Measurements from ENCODE around the gene MCHR1. TPM values are rescaled to one million over a fixed set of nuclear protein-coding genes. Genes with fewer than 3 reads are reported as not detected.

The MCHR1 gene
- polyA plus RNA-seq, 3 donors = 0.05 to 0.09 TPM; not detected in 1

GRCh38 chr22:40636380-40637182 is 42.7 kb upstream of the MCHR1 start, which contains the start of gene MRTFA:
MRTFA (minus strand) TSS chr22:40636719.
- no peaks in the 10 kb centered on the region for H3K9me3 ChIP-seq (replicated peaks in 1 of 2; ENCODE audit: control insufficient read depth in 1 of 2, insufficient read depth in 1 of 2, low read length in 2 of 2)
- peak within 1 kb of the TSS; percentile 96 for H3K4me2 ChIP-seq (replicated peaks; ENCODE audit: extremely low read depth, low read length, poor library complexity, severe bottlenecking)
- H3K79me2 ChIP-seq (ENCODE audit: insufficient read depth, low read length) = peaks cover 47% of the 10 kb centered on the region
- no peaks in the 10 kb centered on the region for H3K36me3 ChIP-seq (replicated peaks in 1 of 2; ENCODE audit: control insufficient read depth in 1 of 2, insufficient read depth in 2 of 2, low read length in 2 of 2)
- Mint-ChIP-seq H3K36me3 (peaks cover 2 to 4% of the 10 kb centered on the region in 2 donors), H3K27me3 (ENCODE audit: low read depth in 3 of 3) (peaks cover 0 to 5% (median 2%) of the 10 kb centered on the region in 3 donors), H3K9me3 (peaks cover 0 to 4% (median 0%) of the 10 kb centered on the region in 7 donors), H3K27ac (peak within 1 kb of the TSS; percentile 97 to 99 (median 99)), H3K4me1 (peaks cover 49% of the 10 kb centered on the region), H3K4me3 (peak within 1 kb of the TSS; percentile 94 to 96)
- under 1% methylated on average over 76 of the region's 82 CpGs for WGBS (ENCODE audit: insufficient coverage)
- DNase-seq = peak; percentile 99 to 100 (median 99)
- peak within 1 kb of the TSS; percentile 67 to 95 (median 79) for H3K4me3 ChIP-seq (replicated peaks in 1 of 3; ENCODE audit: low read depth in 2 of 3, low read length in 3 of 3)
- peak within 1 kb of the TSS; percentile 82 for H3K9ac ChIP-seq (ENCODE audit: insufficient read depth, low read length, poor library complexity, severe bottlenecking)
- H3K27ac ChIP-seq (ENCODE audit: low read depth in 1 of 2, low read length in 2 of 2) = peak within 1 kb of the TSS; percentile 90 to 93
- peaks cover 25 to 38% of the 10 kb centered on the region in 2 donors for H3K4me1 ChIP-seq (ENCODE audit: control insufficient read depth in 1 of 2, insufficient read depth in 2 of 2, low read length in 2 of 2)
- TF ChIP-seq CTCF (IDR thresholded peaks at IDR 0.05) = no peak
- peak within 1 kb of the TSS; percentile 94 for H2AFZ ChIP-seq (ENCODE audit: insufficient read depth, low read depth, low read length, poor library complexity, severe bottlenecking)
- H4K20me1 ChIP-seq (ENCODE audit: insufficient read depth, low read length) = peaks cover 45% of the 10 kb centered on the region
- no peaks in the 10 kb centered on the region for H3K27me3 ChIP-seq (ENCODE audit: control insufficient read depth in 2 of 2, insufficient read depth in 2 of 2, low read length in 2 of 2)
- intact Hi-C loops (cut with micrococcal nuclease) = loop anchor here in 1 of 2 donors (10.0 kb wide), 1 partner anchor 1102 kb away; the partner anchor contains the start of gene RPS19BP1

Data from CD14-positive monocyte (primary cell).